MM.1S (cell line): ENCODE data around the gene FBLL1.

Experiments
- CTCF ChIP-seq: fragments of 300-600 bp; sonication (generic); IDR thresholded peaks from 2 replicates; pipeline ENCODE4 v1.5.1; 2016; ENCODE audit warnings: antibody characterized with exemption, low read length, mixed read lengths
- EZH2 ChIP-seq: fragments of 300-600 bp; sonication (generic); optimal IDR thresholded peaks from 2 replicates; pipeline ENCODE3; 2017; ENCODE audit warnings: low read depth, mild to moderate bottlenecking, antibody characterized with exemption, low read length, mixed read lengths

GRCh38 chr5:168489059-168489458 is 40.0 kb upstream of the FBLL1 start:
- TF ChIP-seq CTCF (no peak), EZH2 (no peak)
